Measurements from ENCODE around the gene SLC2A1. TPM values are rescaled to one million over a fixed set of nuclear protein-coding genes. Genes with fewer than 3 reads are reported as not detected.

SLC2A1 gene
- total RNA-seq, 2 donors from 2014 or later, result 83.9 to 159 TPM

GRCh38 chr1:42960566-42961311, 2.1 kb upstream of the SLC2A1 start:
- TF ChIP-seq POLR2A (IDR thresholded peaks at IDR 0.05), result no peak
- no peak for TF ChIP-seq POLR2AphosphoS5 (IDR thresholded peaks at IDR 0.05)
- no peak for TF ChIP-seq CTCF (IDR thresholded peaks at IDR 0.05)
- intact Hi-C loops (cut with DNase I), result no loop called here
- H3K27ac ChIP-seq, result no peak overlapping the region
- H3K27me3 ChIP-seq (replicated peaks; ENCODE audit: insufficient read depth), result no peaks in the 10 kb centered on the region
- no peaks in the 10 kb centered on the region for H3K36me3 ChIP-seq
- DNase-seq (ENCODE audit: low spot score), result no peak
- H3K4me3 ChIP-seq, result no peak overlapping the region
- no peaks in the 10 kb centered on the region for H3K9me3 ChIP-seq
- 91% methylated on average over 9 of the region's 9 CpGs for WGBS
- H3K4me1 ChIP-seq (replicated peaks), result peaks cover 2% of the 10 kb centered on the region

GRCh38 chr1:42960122-42960390, 1.4 kb upstream of the SLC2A1 start:
- H3K27me3 ChIP-seq (replicated peaks; ENCODE audit: insufficient read depth), result no peaks in the 10 kb centered on the region
- no peak for DNase-seq (ENCODE audit: low spot score)
- peaks cover 2% of the 10 kb centered on the region for H3K4me1 ChIP-seq (replicated peaks)
- 92% methylated on average over 1 of the region's 1 CpG for WGBS
- intact Hi-C loops (cut with DNase I), result no loop called here
- no peaks in the 10 kb centered on the region for H3K36me3 ChIP-seq
- no peak overlapping the region for H3K4me3 ChIP-seq
- TF ChIP-seq CTCF (IDR thresholded peaks at IDR 0.05) (no peak), POLR2A (IDR thresholded peaks at IDR 0.05) (no peak), POLR2AphosphoS5 (IDR thresholded peaks at IDR 0.05) (no peak)
- no peaks in the 10 kb centered on the region for H3K9me3 ChIP-seq
- H3K27ac ChIP-seq, result no peak overlapping the region

- H3K27ac ChIP-seq, result peak overlapping the region; percentile 86 to 93
- WGBS, result 0% methylated on average over 20 of the region's 72 CpGs
- no peaks in the 10 kb centered on the region for H3K9me3 ChIP-seq
- intact Hi-C loops (cut with DNase I), result loop anchor here (2.0 kb wide), 1 partner anchor 33 kb away; no protein-coding TSS in a partner anchor
- no peaks in the 10 kb centered on the region for H3K27me3 ChIP-seq (replicated peaks; ENCODE audit: insufficient read depth)
- peak; percentile 61 for DNase-seq (ENCODE audit: low spot score)
- H3K4me3 ChIP-seq, result peak overlapping the region; percentile 80 to 87
- no peaks in the 10 kb centered on the region for H3K36me3 ChIP-seq
- H3K4me1 ChIP-seq (replicated peaks), result peaks cover 2% of the 10 kb centered on the region
- TF ChIP-seq POLR2A (IDR thresholded peaks at IDR 0.05) (peak; percentile 71), CTCF (IDR thresholded peaks at IDR 0.05) (peak in 1 of 4 experiments; percentile 6), POLR2AphosphoS5 (IDR thresholded peaks at IDR 0.05) (no peak)
These were observed 684 bp downstream of the SLC2A1 start for GRCh38 chr1:42957880-42958487.

- Histone ChIP-seq H3K27me3 (replicated peaks; ENCODE audit: insufficient read depth) (no peaks in the 10 kb centered on the region), H3K9me3 (no peaks in the 10 kb centered on the region), H3K36me3 (no peaks in the 10 kb centered on the region), H3K27ac (peak overlapping the region; percentile 86 to 93), H3K4me3 (peak overlapping the region; percentile 80 to 87), H3K4me1 (replicated peaks) (peaks cover 2% of the 10 kb centered on the region)
- intact Hi-C loops (cut with DNase I), result no loop called here
- TF ChIP-seq POLR2A (IDR thresholded peaks at IDR 0.05) (peak; percentile 40), CTCF (IDR thresholded peaks at IDR 0.05) (no peak), POLR2AphosphoS5 (IDR thresholded peaks at IDR 0.05) (peak; percentile 20)
- peak; percentile 43 for DNase-seq (ENCODE audit: low spot score)
- WGBS, result 35% methylated on average over 26 of the region's 26 CpGs
These were observed 1.3 kb downstream of the SLC2A1 start for GRCh38 chr1:42957229-42957879.
